Measurements from ENCODE around the gene CHFR.

Gene CHFR

DNA sequence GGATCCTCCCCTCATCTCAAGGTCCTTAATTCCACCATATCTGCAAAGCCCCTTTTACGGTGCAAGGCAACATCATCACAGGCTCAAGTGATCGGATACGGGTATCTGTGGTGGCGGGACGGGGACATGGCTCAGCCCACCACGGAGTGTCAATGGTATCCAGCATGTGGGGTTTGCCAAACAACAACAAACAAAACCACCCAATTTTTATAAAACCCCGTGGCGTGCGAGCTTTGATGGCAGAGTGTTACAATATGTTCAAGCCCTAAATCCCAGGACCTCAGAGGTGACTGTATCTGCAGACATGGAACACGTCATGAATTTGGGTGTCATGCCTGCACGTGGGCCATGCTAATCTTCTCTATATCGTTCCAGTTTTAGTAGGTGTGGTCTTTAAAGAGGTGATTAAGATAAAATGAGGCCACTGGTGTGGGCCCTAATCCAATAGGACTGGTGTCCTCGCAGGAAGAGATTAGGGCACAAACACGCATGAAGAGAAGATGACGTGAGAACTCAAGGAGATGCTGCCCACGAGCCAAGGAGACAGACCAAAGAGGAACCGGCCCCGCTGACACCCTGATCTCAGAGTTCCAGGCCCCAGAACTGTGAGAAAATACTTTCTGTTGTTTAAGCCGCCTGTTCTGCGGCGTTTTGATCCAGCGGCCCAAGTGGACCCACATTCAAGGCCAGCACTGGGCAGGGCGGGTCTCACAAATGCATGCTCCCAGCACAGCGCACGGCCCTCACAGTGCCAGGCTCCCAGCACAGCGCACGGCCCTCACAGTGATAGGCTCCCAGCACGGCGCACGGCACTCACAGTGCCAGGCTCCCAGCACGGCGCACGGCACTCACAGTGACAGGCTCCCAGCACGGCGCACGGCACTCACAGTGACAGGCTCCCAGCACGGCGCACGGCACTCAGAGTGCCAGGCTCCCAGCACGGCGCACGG is 52.1 kb downstream of the CHFR start:
- no peak for DNase-seq (ENCODE audit: extremely low read depth, insufficient read length)
- Histone ChIP-seq H3K4me3 (replicated peaks; ENCODE audit: low read depth, low read length) (no peak overlapping the region), H3K36me3 (ENCODE audit: control insufficient read depth, insufficient read depth, low read length) (peaks cover 25% of the 10 kb centered on the region), H3K27me3 (replicated peaks; ENCODE audit: control insufficient read depth, insufficient read depth, low read length) (no peaks in the 10 kb centered on the region)
- TF ChIP-seq, protein P1, sequence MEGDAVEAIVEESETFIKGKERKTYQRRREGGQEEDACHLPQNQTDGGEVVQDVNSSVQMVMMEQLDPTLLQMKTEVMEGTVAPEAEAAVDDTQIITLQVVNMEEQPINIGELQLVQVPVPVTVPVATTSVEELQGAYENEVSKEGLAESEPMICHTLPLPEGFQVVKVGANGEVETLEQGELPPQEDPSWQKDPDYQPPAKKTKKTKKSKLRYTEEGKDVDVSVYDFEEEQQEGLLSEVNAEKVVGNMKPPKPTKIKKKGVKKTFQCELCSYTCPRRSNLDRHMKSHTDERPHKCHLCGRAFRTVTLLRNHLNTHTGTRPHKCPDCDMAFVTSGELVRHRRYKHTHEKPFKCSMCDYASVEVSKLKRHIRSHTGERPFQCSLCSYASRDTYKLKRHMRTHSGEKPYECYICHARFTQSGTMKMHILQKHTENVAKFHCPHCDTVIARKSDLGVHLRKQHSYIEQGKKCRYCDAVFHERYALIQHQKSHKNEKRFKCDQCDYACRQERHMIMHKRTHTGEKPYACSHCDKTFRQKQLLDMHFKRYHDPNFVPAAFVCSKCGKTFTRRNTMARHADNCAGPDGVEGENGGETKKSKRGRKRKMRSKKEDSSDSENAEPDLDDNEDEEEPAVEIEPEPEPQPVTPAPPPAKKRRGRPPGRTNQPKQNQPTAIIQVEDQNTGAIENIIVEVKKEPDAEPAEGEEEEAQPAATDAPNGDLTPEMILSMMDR (IDR thresholded peaks at IDR 0.05; ENCODE audit: insufficient read depth, low read length, poor library complexity, severe bottlenecking): no peak

DNA sequence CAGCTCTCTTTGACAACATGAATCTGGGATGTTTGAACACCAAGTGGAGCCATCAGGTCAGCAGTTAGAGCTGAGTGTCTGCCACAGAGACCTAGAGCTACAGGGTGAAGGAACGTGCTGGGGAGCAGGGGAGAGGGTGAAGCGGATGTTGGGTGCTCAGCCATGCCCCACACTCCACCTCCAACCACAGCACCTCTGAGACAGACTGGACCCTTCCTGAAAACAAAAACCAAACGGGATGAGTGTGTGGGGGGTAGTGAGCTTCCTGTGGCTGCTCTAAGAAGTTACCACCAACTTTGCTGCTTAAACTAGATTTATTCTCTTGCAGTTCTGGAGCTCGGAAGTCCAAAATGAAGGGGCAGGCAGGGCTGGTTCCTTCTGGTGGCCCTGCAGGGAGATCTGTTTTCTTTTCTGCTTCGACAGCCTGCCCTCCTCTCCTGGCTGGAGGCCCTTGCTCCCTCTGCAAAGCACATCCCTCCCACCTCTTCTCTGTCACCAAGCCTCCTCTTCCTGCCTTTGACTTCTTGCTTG is 53.2 kb downstream of the CHFR start:
- peaks cover 16% of the 10 kb centered on the region for H3K36me3 ChIP-seq (ENCODE audit: control insufficient read depth, insufficient read depth, low read length)
- no peak overlapping the region for H3K4me3 ChIP-seq (replicated peaks; ENCODE audit: low read depth, low read length)
- DNase-seq (ENCODE audit: extremely low read depth, insufficient read length): peak; percentile 51
- TF ChIP-seq, protein P1 (IDR thresholded peaks at IDR 0.05; ENCODE audit: insufficient read depth, low read length, poor library complexity, severe bottlenecking): no peak
- H3K27me3 ChIP-seq (replicated peaks; ENCODE audit: control insufficient read depth, insufficient read depth, low read length): no peaks in the 10 kb centered on the region

DNA sequence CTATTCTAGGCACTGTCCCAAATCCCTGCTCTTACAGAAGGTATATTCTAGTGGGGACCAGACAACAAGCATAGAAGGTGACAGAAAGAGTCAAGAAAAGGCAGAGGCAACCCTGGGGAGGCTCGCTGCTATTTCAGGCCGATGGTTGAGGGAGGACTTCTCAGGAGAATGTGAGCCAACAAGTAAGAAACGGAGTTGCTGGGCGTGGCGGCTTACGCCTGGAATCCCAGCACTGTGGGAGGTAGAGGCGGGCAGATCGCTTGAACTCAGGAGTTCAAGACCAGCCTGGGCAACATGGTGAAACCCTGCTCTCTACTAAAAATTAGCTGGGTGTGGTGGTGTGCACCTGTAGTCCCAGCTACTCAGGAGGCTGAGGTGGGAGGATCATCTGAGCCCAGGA is 54.1 kb downstream of the CHFR start:
- H3K27me3 ChIP-seq (replicated peaks; ENCODE audit: control insufficient read depth, insufficient read depth, low read length): no peaks in the 10 kb centered on the region
- DNase-seq (ENCODE audit: extremely low read depth, insufficient read length): no peak
- TF ChIP-seq, protein P1 (IDR thresholded peaks at IDR 0.05; ENCODE audit: insufficient read depth, low read length, poor library complexity, severe bottlenecking): no peak
- H3K4me3 ChIP-seq (replicated peaks; ENCODE audit: low read depth, low read length): no peak overlapping the region
- H3K36me3 ChIP-seq (ENCODE audit: control insufficient read depth, insufficient read depth, low read length): peaks cover 9% of the 10 kb centered on the region

DNA sequence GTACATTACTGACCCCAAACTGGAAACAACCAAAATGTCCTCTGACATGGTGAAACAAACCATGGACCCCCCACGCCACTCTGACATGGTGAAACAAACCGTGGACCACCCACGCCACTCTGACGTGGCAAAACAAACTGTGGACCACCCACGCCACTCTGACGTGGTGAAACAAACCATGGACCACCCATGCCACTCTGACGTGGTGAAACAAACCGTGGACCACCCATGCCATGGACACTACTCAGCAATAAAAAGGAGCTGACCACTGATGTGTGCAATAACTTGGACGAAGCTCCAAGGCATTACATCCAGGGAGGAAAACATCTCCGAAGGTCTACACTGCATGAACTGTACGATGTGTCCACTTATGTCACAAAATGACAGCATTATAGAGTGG is 55.6 kb downstream of the CHFR start:
- Histone ChIP-seq H3K27me3 (replicated peaks; ENCODE audit: control insufficient read depth, insufficient read depth, low read length) (no peaks in the 10 kb centered on the region), H3K36me3 (ENCODE audit: control insufficient read depth, insufficient read depth, low read length) (peaks cover 6% of the 10 kb centered on the region), H3K4me3 (replicated peaks; ENCODE audit: low read depth, low read length) (no peak overlapping the region)
- no peak for DNase-seq (ENCODE audit: extremely low read depth, insufficient read length)
- TF ChIP-seq, protein P1 (IDR thresholded peaks at IDR 0.05; ENCODE audit: insufficient read depth, low read length, poor library complexity, severe bottlenecking): no peak

DNA sequence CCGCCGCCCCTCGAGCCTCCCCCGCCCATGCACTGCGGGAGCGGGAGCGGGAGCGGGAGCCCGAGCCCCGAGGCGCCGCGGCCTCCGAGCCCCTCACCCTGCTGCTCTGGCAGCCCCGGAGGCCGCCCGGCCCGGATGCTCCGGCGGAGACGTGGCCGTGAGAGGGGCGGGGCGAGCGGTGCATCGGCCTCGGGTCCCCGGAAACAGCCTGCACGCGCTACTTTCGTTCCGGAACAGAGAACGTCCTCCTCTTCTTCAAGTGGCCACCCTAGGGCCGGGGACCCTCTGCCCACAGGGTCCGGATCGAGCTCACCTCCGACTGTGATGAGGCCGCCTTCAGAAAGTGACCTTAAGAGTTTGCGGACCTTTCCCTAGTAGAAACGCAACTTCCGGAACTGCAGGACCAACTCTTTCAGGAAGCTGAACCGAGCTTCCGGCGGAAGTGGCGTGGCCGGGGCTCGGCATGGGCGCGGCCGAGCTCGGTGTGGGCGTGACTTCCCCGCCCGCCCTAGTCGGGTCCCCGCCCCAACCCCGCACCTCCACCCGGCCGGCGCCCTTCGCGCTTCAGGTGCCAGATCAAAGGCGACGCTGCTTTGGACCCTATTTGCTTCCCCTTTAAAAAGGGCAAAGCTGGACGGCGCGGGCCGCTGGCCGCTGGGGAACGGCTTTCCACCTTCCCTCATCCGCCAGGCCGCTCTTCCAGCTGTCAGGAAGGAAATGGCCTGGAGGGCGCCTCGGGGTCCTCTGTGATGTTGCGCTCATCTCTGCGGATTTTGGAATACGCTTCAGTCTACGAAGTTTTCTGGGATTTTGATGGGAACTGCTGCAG is 58.5 kb downstream of the CHFR start, which contains the start of gene GOLGA3:
GOLGA3 (minus strand) TSS at position 164 of the 829 bp plus-strand sequence. CDS start 6,741 bp downstream, outside the sequence.
- Histone ChIP-seq H3K36me3 (ENCODE audit: control insufficient read depth, insufficient read depth, low read length) (peaks cover 18% of the 10 kb centered on the region), H3K4me3 (replicated peaks; ENCODE audit: low read depth, low read length) (peak within 1 kb of the TSS; percentile 80), H3K27me3 (replicated peaks; ENCODE audit: control insufficient read depth, insufficient read depth, low read length) (no peaks in the 10 kb centered on the region)
- peak; percentile 96 for DNase-seq (ENCODE audit: extremely low read depth, insufficient read length)
- TF ChIP-seq, protein P1 (IDR thresholded peaks at IDR 0.05; ENCODE audit: insufficient read depth, low read length, poor library complexity, severe bottlenecking): no peak
